ENCODE measurements around the gene PLCG1. TPM values are rescaled to one million over a fixed set of nuclear protein-coding genes. Genes with fewer than 3 reads are reported as not detected.

The PLCG1 gene
- total RNA-seq, 2 experiments from 2014 or later = 395 to 443 TPM

GRCh38 chr20:41173791-41174341, 36.5 kb downstream of the PLCG1 start:
- peaks cover 68% of the 10 kb centered on the region for H3K36me3 Mint-ChIP-seq (ENCODE audit: low read depth)
- H3K4me3 Mint-ChIP-seq = no peak overlapping the region
- no peak for DNase-seq
- ChIA-PET POLR2A (no interaction called here), CTCF (interaction anchor here (0.6 to 2.7 kb wide), 10 partner anchors 9 to 176 kb away, joined by 3 to 13 read pairs (median 6); no protein-coding TSS in a partner anchor)
- H3K4me1 Mint-ChIP-seq = peaks cover 26% of the 10 kb centered on the region
- H3K9me3 Mint-ChIP-seq = no peaks in the 10 kb centered on the region
- H3K27ac Mint-ChIP-seq = no peak overlapping the region
- H3K27me3 Mint-ChIP-seq = no peaks in the 10 kb centered on the region

GRCh38 chr20:41174373-41174772, 37.0 kb downstream of the PLCG1 start:
- POLR2A ChIA-PET = no interaction called here
- Mint-ChIP-seq H3K36me3 (ENCODE audit: low read depth) (peaks cover 66% of the 10 kb centered on the region), H3K9me3 (no peaks in the 10 kb centered on the region), H3K4me3 (no peak overlapping the region), H3K27me3 (no peaks in the 10 kb centered on the region), H3K27ac (peak overlapping the region; percentile 67), H3K4me1 (peaks cover 26% of the 10 kb centered on the region)
- DNase-seq = no peak
- CTCF ChIA-PET = interaction anchor here (2.2 to 2.7 kb wide), 2 partner anchors 17 to 206 kb away, joined by 6 to 13 read pairs; no protein-coding TSS in a partner anchor

- Mint-ChIP-seq H3K27ac (peak overlapping the region; percentile 67), H3K36me3 (ENCODE audit: low read depth) (peaks cover 63% of the 10 kb centered on the region), H3K4me1 (peaks cover 26% of the 10 kb centered on the region), H3K9me3 (no peaks in the 10 kb centered on the region), H3K4me3 (no peak overlapping the region), H3K27me3 (no peaks in the 10 kb centered on the region)
- CTCF ChIA-PET = interaction anchor here (2.2 kb wide), 1 partner anchor 207 kb away, joined by 6 read pairs; no protein-coding TSS in a partner anchor
- POLR2A ChIA-PET = no interaction called here
- no peak for DNase-seq
Observed at GRCh38 chr20:41174782-41175181, 37.4 kb downstream of the PLCG1 start.

GRCh38 chr20:41175201-41175651, 37.9 kb downstream of the PLCG1 start:
- no peak overlapping the region for H3K27ac Mint-ChIP-seq
- CTCF ChIA-PET = interaction anchor here (2.2 kb wide), 1 partner anchor 207 kb away, joined by 6 read pairs; no protein-coding TSS in a partner anchor
- POLR2A ChIA-PET = no interaction called here

GRCh38 chr20:41175727-41176330, 38.5 kb downstream of the PLCG1 start:
- DNase-seq = no peak
- no peaks in the 10 kb centered on the region for H3K27me3 Mint-ChIP-seq
- peaks cover 59% of the 10 kb centered on the region for H3K36me3 Mint-ChIP-seq (ENCODE audit: low read depth)
- peaks cover 21% of the 10 kb centered on the region for H3K4me1 Mint-ChIP-seq
- no peak overlapping the region for H3K27ac Mint-ChIP-seq
- ChIA-PET CTCF (interaction anchor here (1.8 to 2.2 kb wide), 2 partner anchors 18 to 208 kb away, joined by 4 to 6 read pairs; no protein-coding TSS in a partner anchor), POLR2A (no interaction called here)
- no peaks in the 10 kb centered on the region for H3K9me3 Mint-ChIP-seq
- H3K4me3 Mint-ChIP-seq = no peak overlapping the region

More at GRCh38 chr20:41175201-41175651, 37.9 kb downstream of the PLCG1 start:
- no peak for DNase-seq
- H3K9me3 Mint-ChIP-seq = no peaks in the 10 kb centered on the region
- H3K4me3 Mint-ChIP-seq = no peak overlapping the region
- peaks cover 61% of the 10 kb centered on the region for H3K36me3 Mint-ChIP-seq (ENCODE audit: low read depth)
- H3K27me3 Mint-ChIP-seq = no peaks in the 10 kb centered on the region
- H3K4me1 Mint-ChIP-seq = peaks cover 26% of the 10 kb centered on the region

GRCh38 chr20:41176711-41177552, 39.6 kb downstream of the PLCG1 start:
- H3K4me1 Mint-ChIP-seq = peaks cover 22% of the 10 kb centered on the region
- no peak overlapping the region for H3K27ac Mint-ChIP-seq
- CTCF ChIA-PET = interaction anchor here (0.7 to 2.2 kb wide), 3 partner anchors 19 to 209 kb away, joined by 3 to 6 read pairs (median 4); no protein-coding TSS in a partner anchor

GRCh38 chr20:41177636-41178035, 40.3 kb downstream of the PLCG1 start:
- no peak overlapping the region for H3K27ac Mint-ChIP-seq
- ChIA-PET POLR2A (no interaction called here), CTCF (no interaction called here)
- H3K36me3 Mint-ChIP-seq (ENCODE audit: low read depth) = peaks cover 50% of the 10 kb centered on the region
- no peaks in the 10 kb centered on the region for H3K9me3 Mint-ChIP-seq
- H3K4me3 Mint-ChIP-seq = no peak overlapping the region
- no peak for DNase-seq
- no peaks in the 10 kb centered on the region for H3K27me3 Mint-ChIP-seq
- peaks cover 26% of the 10 kb centered on the region for H3K4me1 Mint-ChIP-seq

More at GRCh38 chr20:41176711-41177552, 39.6 kb downstream of the PLCG1 start:
- POLR2A ChIA-PET = no interaction called here
- Mint-ChIP-seq H3K4me3 (no peak overlapping the region), H3K27me3 (no peaks in the 10 kb centered on the region), H3K9me3 (no peaks in the 10 kb centered on the region), H3K36me3 (ENCODE audit: low read depth) (peaks cover 54% of the 10 kb centered on the region)
- no peak for DNase-seq

GRCh38 chr20:41178495-41178894, 41.2 kb downstream of the PLCG1 start:
- Mint-ChIP-seq H3K27me3 (no peaks in the 10 kb centered on the region), H3K4me1 (peaks cover 20% of the 10 kb centered on the region), H3K27ac (peak overlapping the region; percentile 33), H3K36me3 (ENCODE audit: low read depth) (peaks cover 42% of the 10 kb centered on the region), H3K4me3 (no peak overlapping the region), H3K9me3 (no peaks in the 10 kb centered on the region)
- ChIA-PET CTCF (no interaction called here), POLR2A (no interaction called here)
- no peak for DNase-seq

- Mint-ChIP-seq H3K27ac (peak overlapping the region; percentile 15), H3K4me1 (peaks cover 20% of the 10 kb centered on the region), H3K4me3 (no peak overlapping the region), H3K36me3 (ENCODE audit: low read depth) (peaks cover 38% of the 10 kb centered on the region), H3K9me3 (no peaks in the 10 kb centered on the region), H3K27me3 (no peaks in the 10 kb centered on the region)
- DNase-seq = no peak
- CTCF ChIA-PET = no interaction called here
- POLR2A ChIA-PET = no interaction called here
Observed at GRCh38 chr20:41178904-41179432, 41.6 kb downstream of the PLCG1 start.

- Mint-ChIP-seq H3K27me3 (no peaks in the 10 kb centered on the region), H3K9me3 (no peaks in the 10 kb centered on the region), H3K4me3 (no peak overlapping the region), H3K36me3 (ENCODE audit: low read depth) (peaks cover 31% of the 10 kb centered on the region), H3K27ac (no peak overlapping the region), H3K4me1 (peaks cover 15% of the 10 kb centered on the region)
- ChIA-PET CTCF (interaction anchor here (0.6 to 1.1 kb wide), 4 partner anchors 12 to 192 kb away, joined by 3 to 4 read pairs (median 3); no protein-coding TSS in a partner anchor), POLR2A (no interaction called here)
- DNase-seq = no peak
Observed at GRCh38 chr20:41179961-41180360, 42.6 kb downstream of the PLCG1 start.

GRCh38 chr20:41180599-41181333, 43.4 kb downstream of the PLCG1 start:
- Mint-ChIP-seq H3K9me3 (no peaks in the 10 kb centered on the region), H3K4me1 (peaks cover 12% of the 10 kb centered on the region), H3K4me3 (no peak overlapping the region), H3K27ac (no peak overlapping the region), H3K36me3 (ENCODE audit: low read depth) (peaks cover 27% of the 10 kb centered on the region), H3K27me3 (no peaks in the 10 kb centered on the region)
- CTCF ChIA-PET = interaction anchor here (0.6 to 1.1 kb wide), 5 partner anchors 8 to 79 kb away, joined by 3 to 4 read pairs (median 3); no protein-coding TSS in a partner anchor
- no peak for DNase-seq
- POLR2A ChIA-PET = no interaction called here

- ChIA-PET POLR2A (no interaction called here), CTCF (interaction anchor here (0.5 to 1.5 kb wide), 4 partner anchors 9 to 34 kb away, joined by 3 to 4 read pairs (median 3); no protein-coding TSS in a partner anchor)
- H3K9me3 Mint-ChIP-seq = no peaks in the 10 kb centered on the region
- no peak for DNase-seq
- no peak overlapping the region for H3K4me3 Mint-ChIP-seq
- peaks cover 12% of the 10 kb centered on the region for H3K4me1 Mint-ChIP-seq
- H3K36me3 Mint-ChIP-seq (ENCODE audit: low read depth) = peaks cover 20% of the 10 kb centered on the region
- peak overlapping the region; percentile 42 for H3K27ac Mint-ChIP-seq
- H3K27me3 Mint-ChIP-seq = no peaks in the 10 kb centered on the region
Observed at GRCh38 chr20:41181567-41181966, 44.2 kb downstream of the PLCG1 start.

Measured in activated CD4-positive, alpha-beta T cell treated with anti-CD3 and anti-CD28 coated beads, Interleukin-2, amount 10 ng/mL, durations not matched to agents 7 days and 5 days (primary cell).